Hypothalamus (tissue), 51 donors: ENCODE measurements around the gene KRTAP20-2.

Experiments
- DNase-seq, 51 donors: peaks; one replicate each; lab custom pipeline; 2025; lab: John Stamatoyannopoulos, UW

Gene KRTAP20-2

DNA sequence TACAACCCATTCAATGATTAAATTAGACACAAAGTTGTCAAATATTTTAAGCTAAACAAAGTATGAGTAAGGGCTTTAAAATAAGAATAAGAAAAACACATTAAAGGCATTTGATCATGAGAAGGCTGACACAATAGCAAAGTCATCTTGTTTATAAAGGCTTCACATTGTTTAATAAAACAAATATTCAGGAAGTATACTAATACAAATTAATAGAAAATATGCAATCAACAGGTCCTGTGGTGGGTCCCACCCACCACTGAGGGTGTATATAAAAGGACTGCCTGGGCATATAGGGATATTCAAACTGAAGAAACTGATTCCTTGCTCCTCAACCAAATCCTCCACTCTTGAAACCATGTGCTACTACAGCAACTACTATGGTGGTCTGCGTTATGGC lies at the start of gene KRTAP20-2:
Gene KRTAP20-2, plus strand, starts transcription at position 301 of the 400 bp plus-strand sequence. Its CDS starts 58 bp downstream, at position 359.
- no peak for DNase-seq

DNA sequence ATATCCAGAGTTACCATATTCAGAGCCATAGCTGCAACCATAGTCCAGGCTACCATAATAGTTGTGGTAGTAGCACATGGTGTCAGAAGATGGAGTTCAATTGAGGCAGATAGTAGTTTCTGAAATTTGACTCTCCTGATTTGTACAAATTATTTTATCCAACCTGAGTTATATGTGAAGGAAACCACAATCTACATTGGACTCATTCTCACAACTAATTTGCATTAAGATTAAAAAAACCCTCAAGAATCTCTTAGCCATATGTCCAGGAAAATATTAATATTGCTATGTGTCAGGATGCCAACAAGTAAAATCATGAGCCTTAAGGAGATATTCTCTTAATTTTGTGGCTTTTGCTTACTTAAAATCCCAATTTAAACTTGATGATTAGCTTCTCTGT lies 44.7 kb upstream of the KRTAP20-2 start, which contains the start of gene KRTAP22-2:
Gene KRTAP22-2, minus strand, starts transcription at position 101 of the 400 bp plus-strand sequence.
- no peak for DNase-seq

DNA sequence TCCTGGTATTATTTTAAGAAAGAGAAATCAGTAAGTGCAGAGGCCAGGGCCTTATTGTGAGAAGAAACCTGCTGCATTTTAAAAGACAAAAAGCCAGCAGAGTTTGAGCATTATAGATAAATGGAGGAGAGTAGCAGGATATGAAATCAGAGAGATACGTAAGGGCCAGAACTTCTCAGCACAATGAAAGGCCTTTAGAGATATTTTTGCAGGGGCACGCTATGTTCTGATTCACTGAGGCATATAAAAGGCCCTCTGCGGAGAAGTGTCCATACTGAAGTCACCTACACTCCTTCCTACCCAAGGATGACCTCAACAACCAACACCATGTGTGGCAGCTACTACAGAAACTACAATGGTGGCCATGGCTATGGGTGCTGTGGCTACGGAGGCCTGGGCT lies 42.9 kb upstream of the KRTAP20-2 start, which contains the start of gene KRTAP6-3:
Gene KRTAP6-3, plus strand, starts transcription at position 301 of the 400 bp plus-strand sequence. Its CDS starts 6 bp downstream, at position 307.
- DNase-seq: no peak

DNA sequence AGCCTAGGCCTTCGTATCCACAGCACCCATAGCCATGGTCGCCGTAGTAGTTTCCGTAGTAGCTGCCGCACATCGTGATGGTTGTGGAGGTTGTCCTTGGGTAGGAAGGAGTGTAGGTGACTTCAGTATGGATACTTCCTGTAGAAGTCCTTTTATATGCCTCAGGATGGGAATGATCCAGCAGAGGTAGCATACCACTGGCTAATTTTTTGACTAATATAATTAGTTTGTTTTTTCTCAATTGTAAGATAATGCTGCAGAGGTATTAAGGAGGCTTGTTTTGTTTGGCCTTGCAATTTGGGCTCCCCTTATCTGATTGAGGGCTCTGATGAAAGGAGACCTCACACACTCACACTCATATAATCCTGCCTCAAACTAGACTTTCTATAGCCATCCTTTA lies 36.2 kb upstream of the KRTAP20-2 start, which contains the start of gene KRTAP6-2:
Gene KRTAP6-2, minus strand, starts transcription at position 101 of the 400 bp plus-strand sequence. Its CDS starts 28 bp downstream, at position 73.
- no peak for DNase-seq

DNA sequence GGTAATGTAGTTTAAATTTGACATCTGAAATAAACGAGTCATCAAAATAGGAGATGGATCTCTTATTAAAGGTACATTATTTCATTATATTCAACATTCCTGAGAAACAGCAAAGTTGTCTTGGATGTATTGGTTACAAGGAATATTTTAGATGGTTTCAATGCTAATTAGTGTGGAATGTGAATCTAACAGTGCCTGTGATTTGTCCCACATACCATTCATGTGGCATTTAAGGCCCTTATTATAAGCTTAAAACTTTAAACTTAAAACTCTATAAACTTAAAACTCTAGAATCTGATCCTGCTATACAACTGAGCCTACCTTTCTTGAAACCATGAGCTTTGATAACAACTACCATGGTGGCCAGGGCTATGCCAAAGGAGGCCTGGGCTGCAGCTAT lies 34.2 kb upstream of the KRTAP20-2 start, which contains the start of gene KRTAP22-1:
Gene KRTAP22-1, plus strand, starts transcription at position 301 of the 400 bp plus-strand sequence.
- no peak for DNase-seq

DNA sequence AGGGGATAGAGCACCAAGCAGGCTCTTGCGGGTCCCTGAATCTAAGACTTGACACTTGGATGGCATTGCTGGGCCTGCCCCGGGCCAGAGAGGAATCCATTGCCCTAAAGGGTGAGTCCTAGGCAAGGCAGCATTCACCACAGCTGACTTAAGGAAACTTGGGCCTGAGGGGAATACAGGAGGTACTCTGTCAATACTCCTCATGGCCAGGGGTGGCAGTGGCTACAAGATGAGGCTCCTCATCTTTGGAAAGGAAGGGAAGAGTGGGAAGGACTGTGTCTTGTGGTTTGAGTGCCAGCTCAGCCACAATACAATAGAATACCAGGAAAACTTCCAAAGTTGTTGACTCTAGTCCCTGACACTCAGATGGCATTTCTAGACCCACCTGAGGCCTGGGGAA lies 29.0 kb upstream of the KRTAP20-2 start:
- no peak for DNase-seq

DNA sequence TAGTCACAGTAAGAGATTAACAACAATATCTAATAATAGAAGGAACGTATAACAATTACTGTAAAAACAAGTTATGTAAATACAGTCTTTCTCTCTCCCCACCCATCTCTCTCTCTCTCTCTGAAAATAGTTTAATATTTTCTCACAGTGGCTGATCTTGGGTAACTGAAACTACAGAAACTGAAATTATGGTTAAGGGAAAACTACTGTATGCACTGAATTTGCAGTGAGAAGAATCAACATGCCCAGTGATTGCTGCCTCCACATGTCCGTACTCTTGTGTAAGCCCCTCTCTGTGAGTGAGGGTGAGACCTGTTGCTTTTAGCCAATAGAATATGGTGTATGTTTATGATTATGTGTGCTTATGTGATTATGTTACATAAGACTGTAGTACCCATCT lies 22.9 kb upstream of the KRTAP20-2 start:
- DNase-seq: no peak

DNA sequence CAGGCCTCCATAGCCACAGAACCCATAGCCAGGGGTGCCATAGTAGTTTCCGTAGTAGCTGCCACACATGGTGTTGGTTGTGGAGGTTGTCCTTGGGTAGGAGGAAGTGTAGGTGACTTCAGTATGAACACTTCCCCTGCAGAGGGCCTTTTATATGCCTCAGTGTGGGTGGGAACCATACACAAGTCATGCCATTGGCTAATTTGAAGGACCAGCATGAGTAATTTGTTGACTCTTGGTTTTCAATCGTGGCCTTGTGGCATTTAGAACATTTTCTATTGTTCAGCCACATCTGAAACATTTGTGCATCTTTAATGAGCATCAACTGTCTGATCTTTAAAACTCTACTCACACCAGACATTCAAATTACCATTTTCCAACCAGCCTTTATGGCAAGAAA lies 21.2 kb upstream of the KRTAP20-2 start, which contains the start of gene KRTAP6-1:
Gene KRTAP6-1, minus strand, starts transcription at position 95 of the 400 bp plus-strand sequence. Its CDS starts 26 bp downstream, at position 69.
- DNase-seq: no peak

DNA sequence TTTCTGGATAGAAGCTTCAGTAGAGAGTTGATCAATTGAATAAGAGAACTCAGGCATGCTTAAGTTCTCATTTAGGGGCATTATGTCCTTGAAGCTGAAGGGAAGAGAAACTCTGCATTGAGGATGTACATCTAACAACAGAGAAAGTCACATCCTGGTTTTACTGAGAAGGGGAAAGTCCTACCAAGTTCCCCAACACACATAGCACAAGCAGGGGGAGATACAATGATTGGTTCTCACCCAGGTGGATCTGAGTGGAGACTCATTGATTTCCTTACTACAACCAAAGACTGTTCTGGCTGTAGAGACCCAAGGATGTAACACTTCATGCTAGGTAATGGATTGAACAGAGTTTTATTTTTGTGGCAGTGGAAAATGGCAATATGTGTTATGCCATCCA lies 19.8 kb upstream of the KRTAP20-2 start:
- DNase-seq: no peak

DNA sequence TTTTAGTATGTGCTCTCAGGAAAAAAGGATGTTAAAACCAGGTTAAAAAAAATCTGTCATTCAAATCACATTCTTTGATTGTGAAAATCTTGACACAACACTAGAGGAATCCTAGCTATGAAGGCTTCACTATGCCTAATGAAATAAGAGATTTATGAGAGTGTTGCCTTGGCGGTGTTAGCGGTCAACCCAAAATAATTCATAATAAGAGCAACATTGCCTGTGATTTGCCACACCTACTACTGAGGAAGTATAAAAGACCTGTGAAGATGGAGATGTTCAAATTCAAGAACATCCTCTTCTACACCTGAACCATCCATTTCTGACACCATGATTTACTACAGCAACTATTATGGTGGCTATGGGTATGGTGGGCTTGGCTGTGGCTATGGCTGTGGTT lies 18.9 kb upstream of the KRTAP20-2 start, which contains the start of gene KRTAP20-1:
Gene KRTAP20-1, plus strand, starts transcription at position 301 of the 400 bp plus-strand sequence. Its CDS starts 30 bp downstream, at position 331.
- DNase-seq: no peak

DNA sequence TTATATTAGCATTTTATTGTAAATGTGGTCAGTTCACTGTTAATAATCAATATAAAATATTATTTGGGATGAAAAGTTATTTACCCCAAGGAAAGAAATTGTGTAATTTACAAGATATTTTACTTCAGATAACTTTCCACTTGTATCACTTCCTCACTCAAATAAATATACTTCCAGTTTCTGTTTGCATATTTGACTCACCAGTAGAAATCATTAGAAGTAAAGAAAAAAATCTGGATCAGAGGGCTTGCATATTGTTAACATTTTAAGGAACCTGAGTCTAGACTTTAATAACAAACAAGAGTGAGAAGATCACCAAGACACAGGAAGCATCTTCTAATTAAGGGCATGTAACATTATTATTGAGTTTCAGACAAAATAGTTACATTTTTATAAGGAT lies 14.9 kb upstream of the KRTAP20-2 start:
- no peak for DNase-seq

DNA sequence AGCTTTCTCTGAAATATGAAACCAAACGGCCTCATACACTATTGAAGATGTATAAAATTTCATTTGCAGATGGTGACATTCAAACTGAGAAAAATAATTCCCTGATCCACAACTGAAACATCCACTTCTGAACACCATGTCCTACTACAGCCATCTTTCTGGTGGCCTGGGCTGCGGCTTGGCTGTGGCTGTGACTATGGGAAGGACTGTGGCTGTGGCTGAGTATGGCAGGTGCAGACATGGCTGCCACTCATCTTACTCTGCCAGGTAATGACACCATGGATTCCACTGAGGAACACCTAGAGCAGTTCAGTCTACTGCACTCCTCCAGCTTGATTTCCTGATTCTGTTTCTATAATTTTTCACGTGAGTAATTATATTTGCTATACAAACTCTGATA lies 14.5 kb upstream of the KRTAP20-2 start, which contains the start of gene KRTAP20-4:
Gene KRTAP20-4, plus strand, starts transcription at position 106 of the 400 bp plus-strand sequence.
- no peak for DNase-seq

DNA sequence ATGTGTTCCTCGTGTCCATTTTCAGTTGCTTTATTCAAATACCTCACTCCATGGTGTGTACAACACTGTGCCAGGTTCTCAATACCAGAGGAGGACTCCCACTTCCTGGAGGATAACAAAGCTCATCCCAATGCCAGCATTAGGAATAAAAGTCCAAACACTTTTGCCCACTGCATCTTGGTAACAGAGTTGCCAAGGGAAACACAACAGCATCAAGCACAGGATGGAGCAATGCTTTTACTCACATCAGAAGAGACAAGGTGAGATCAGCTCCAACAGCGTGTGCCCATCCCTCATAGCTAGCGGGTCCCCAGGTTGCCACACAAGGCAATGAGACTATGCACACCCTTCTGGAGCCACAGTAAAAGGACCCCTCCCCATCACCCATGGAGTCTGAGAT lies 11.6 kb upstream of the KRTAP20-2 start:
- DNase-seq: no peak

DNA sequence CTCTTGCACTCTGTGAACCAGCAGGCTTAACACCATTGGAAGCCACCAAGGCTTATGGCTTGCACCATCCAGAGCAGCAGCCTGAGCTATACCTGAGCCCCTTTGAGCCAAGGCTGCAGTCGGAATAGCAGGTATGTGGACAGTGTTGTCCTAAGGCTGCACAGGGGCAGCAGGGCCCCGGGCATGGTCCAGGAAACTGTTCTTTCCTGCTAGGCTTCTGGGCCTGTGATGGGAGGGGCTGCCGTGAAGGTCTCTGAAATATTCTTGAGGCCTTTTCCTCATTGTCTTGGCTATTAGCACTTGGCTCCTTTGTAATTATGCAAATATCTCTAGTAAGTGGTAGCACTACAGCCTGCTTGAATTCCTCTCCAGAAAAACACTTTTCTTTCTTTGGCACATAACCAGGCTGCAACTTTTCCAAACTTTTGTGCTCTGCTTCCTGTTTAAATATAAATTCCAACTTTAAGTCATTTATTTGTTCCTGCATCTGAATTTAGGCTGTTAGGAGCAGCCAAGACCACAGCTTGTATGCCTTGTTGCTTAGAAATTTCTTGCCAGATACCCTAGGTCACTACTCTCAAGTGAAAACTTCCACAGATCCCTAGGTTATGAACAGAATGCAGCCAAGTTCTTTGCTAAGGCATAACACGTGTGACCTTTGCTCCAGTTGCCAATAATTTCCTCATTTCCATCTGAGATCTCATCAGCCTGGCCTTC lies 9.4 kb upstream of the KRTAP20-2 start:
- DNase-seq: no peak

DNA sequence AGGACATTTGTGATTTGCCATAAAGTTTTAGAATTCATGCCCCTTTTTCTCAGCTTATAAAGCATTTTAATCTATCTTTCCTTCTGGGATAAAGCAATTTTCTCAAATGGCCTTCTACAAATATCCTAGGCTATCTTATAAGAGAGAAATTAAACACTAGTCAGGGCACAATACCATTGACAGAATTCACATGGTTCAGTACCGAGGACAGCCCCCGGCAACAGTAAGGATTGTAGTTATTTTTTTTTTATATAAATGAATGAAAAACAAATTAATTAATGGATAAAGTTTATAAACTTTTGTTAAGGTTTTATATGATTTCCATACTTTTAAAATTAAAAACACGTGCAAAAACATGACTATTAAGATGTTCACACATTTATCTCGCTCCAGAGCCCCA lies 6.9 kb upstream of the KRTAP20-2 start:
- no peak for DNase-seq

DNA sequence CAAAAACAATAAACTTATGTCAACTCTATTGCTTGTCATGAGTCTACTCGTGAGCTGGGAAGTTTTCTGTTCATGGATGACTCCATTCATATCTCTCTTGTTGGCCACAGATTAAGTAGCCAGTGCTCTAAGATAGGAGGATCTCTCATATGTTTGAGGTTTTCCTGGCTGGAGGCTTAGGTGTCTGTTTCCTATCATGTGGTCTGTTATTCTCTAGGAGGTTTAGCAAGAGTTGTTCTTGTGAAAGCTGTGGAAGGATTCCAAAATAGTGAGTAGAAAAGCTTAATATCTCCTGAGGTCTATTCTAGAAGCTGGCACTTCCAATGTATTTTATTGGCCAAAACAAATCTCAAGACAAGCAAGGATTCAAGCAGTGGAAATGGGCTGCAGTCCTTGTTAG lies 5.8 kb upstream of the KRTAP20-2 start:
- no peak for DNase-seq

DNA sequence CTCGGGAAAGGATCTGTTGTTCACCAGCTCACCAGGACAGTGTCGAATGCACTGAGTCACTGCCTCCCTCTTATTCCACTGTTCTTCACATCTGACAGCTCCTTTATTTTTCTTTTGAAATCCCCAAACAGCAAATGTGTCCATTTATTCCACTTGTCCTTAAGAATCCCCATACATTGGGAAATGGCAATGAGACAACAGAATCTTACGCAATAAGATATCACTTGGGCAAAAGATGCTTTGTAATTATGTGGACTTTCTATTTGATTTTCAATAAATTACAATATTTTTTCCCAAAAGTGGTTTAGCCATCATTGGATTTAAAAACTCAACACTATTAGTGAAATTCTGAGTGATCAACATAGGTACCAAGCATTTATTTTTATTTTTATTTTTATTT lies 3.7 kb downstream of the KRTAP20-2 start:
- DNase-seq: no peak

DNA sequence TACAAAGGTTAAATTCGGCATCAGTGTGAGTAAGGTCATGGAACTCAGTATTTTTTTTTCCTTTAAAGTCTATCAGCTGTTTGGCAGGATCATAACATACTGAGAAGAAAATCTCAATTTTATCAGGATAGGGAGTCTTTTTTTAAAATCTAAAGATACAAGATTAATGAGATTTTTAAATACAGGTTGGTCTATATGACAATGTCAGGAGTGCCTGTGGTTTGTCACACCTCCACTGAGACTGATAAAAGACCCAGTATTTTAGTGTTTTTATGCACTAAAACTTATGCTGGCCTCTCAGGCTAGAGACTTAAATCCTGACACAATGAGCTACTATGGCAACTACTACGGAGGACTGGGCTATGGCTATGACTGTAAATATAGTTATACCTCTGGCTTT lies 7.6 kb downstream of the KRTAP20-2 start, which contains the start of gene KRTAP20-3:
Gene KRTAP20-3, plus strand, starts transcription at position 301 of the 400 bp plus-strand sequence.
- no peak for DNase-seq

DNA sequence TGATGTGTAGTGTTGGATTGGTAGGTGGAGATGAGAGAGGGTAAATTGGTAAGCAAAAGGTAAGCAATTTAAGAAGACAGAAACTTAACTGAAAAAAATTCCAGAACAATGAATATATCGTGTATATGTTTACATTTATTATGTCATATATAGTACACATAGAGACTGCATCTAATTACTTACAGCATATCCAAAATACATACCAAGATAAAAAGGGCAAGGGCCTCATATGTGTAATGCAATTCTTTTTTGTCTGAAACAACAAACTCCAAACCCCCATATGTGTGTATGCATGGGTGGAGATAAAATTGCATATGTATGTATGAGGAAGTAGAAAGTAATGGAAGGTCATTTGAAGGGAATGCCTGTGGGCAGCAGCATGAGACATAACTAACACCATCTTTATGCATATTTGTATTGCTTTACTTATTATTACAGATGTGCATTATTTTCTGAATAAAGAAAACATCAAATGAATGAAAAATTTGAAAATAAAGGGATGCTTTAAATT lies 12.0 kb downstream of the KRTAP20-2 start:
- DNase-seq: no peak

DNA sequence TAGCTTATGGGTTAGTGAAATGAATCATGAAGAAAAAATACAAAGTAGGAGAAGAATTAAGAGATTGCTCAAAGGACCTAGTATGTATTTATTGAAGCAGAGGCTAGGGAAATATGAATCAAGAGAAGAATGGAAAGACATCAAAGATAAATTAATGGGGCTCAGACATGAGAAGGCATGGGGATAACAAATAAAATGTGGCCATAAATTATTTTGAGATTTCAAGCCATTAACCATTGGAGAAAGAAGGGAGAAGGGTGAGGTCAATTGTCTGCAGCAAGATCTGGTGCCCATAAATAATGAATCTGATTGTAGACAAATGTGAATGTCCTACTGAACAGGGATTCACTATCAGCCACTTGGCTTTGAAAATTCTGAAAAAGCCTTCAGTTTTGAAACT lies 17.9 kb downstream of the KRTAP20-2 start:
- no peak for DNase-seq

DNA sequence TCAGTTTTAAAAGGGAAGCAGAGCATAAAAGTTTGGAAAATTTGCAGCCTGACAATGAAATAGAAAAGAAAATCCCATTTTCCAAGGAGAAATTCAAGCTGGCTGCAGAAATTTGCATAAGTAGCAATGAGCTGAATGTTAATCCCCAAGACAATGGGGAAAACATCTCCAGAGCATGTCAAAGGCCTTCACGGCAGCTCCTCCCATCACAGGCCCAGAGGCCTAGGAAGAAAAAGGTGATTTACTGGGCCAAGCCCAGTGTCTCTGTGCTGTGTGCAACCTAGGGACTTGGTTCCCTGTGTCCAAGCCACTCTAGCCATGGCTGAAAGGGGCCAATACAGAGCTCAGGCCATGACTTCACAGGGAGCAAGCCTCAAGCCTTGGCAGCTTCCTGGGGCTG lies 33.8 kb downstream of the KRTAP20-2 start:
- DNase-seq: no peak
